ENCODE measurements around the gene GTF2F2.
A peak's percentile ranks its signal among the peaks of the same experiment; 100 is the strongest.
"Not testable (repeated sequence)": the region's sequence is repeated elsewhere in the genome, so short reads cannot be mapped to it uniquely, and the experiment has no call there.

GTF2F2 gene

GRCh38 chr13:45180303-45180702 is 60.0 kb downstream of the GTF2F2 start:
- Mint-ChIP-seq H3K36me3 (peaks cover 27% of the 10 kb centered on the region), H3K9me3 (peaks cover 2% of the 10 kb centered on the region), H3K27me3 (no peaks in the 10 kb centered on the region), H3K27ac (peak overlapping the region; percentile 37), H3K4me1 (peaks cover 30% of the 10 kb centered on the region), H3K4me3 (no peak overlapping the region)
- DNase-seq (ENCODE audit: low spot score in 2 of 2) (no peak), ATAC-seq (ENCODE audit: low read depth) (no peak)

GRCh38 chr13:45180713-45181601 is 60.6 kb downstream of the GTF2F2 start:
- Mint-ChIP-seq H3K27me3 (no peaks in the 10 kb centered on the region), H3K36me3 (peaks cover 21% of the 10 kb centered on the region), H3K9me3 (peaks cover 2% of the 10 kb centered on the region), H3K4me1 (peaks cover 30% of the 10 kb centered on the region), H3K4me3 (no peak overlapping the region), H3K27ac (peak overlapping the region; percentile 37)
- DNase-seq (ENCODE audit: low spot score in 2 of 2) = no peak
- ATAC-seq (ENCODE audit: low read depth) = no peak

GRCh38 chr13:45184693-45185092 is 64.4 kb downstream of the GTF2F2 start:
- ATAC-seq (ENCODE audit: low read depth) (peak; percentile 82), DNase-seq (ENCODE audit: low spot score in 2 of 2) (no peak)
- Mint-ChIP-seq H3K4me1 (peaks cover 22% of the 10 kb centered on the region), H3K4me3 (peak overlapping the region; percentile 30), H3K9me3 (peaks cover 2% of the 10 kb centered on the region), H3K36me3 (peaks cover 18% of the 10 kb centered on the region), H3K27ac (peak overlapping the region; percentile 58), H3K27me3 (no peaks in the 10 kb centered on the region)

- H3K27ac Mint-ChIP-seq = peak overlapping the region; percentile 58
- DNase-seq (ENCODE audit: low spot score in 2 of 2) (no peak), ATAC-seq (ENCODE audit: low read depth) (no peak)
- H3K27me3 Mint-ChIP-seq = no peaks in the 10 kb centered on the region
- H3K36me3 Mint-ChIP-seq = peaks cover 18% of the 10 kb centered on the region
- no peak overlapping the region for H3K4me3 Mint-ChIP-seq
- peaks cover 2% of the 10 kb centered on the region for H3K9me3 Mint-ChIP-seq
- peaks cover 22% of the 10 kb centered on the region for H3K4me1 Mint-ChIP-seq
These were observed 65.0 kb downstream of the GTF2F2 start for GRCh38 chr13:45185286-45185685.

GRCh38 chr13:45189077-45189476 is 68.8 kb downstream of the GTF2F2 start:
- not testable (repeated sequence) for ATAC-seq (ENCODE audit: low read depth); H3K36me3 Mint-ChIP-seq; H3K27me3 Mint-ChIP-seq

GRCh38 chr13:45189511-45189910 is 69.2 kb downstream of the GTF2F2 start:
- not testable (repeated sequence) for H3K9me3 Mint-ChIP-seq; H3K4me1 Mint-ChIP-seq; DNase-seq (ENCODE audit: low spot score in 2 of 2); H3K27ac Mint-ChIP-seq; H3K36me3 Mint-ChIP-seq; H3K27me3 Mint-ChIP-seq; H3K4me3 Mint-ChIP-seq; ATAC-seq (ENCODE audit: low read depth)

More at GRCh38 chr13:45189077-45189476, 68.8 kb downstream of the GTF2F2 start:
- not testable (repeated sequence) for H3K9me3 Mint-ChIP-seq; H3K27ac Mint-ChIP-seq; H3K4me1 Mint-ChIP-seq; H3K4me3 Mint-ChIP-seq; DNase-seq (ENCODE audit: low spot score in 2 of 2)

- Mint-ChIP-seq H3K4me3 (no peak overlapping the region), H3K36me3 (peaks cover 11% of the 10 kb centered on the region), H3K4me1 (peaks cover 8% of the 10 kb centered on the region), H3K27ac (no peak overlapping the region), H3K27me3 (no peaks in the 10 kb centered on the region), H3K9me3 (no peaks in the 10 kb centered on the region)
- no peak for ATAC-seq (ENCODE audit: low read depth)
- DNase-seq (ENCODE audit: low spot score in 2 of 2) = no peak
These were observed 71.6 kb downstream of the GTF2F2 start for GRCh38 chr13:45191874-45192273.

GRCh38 chr13:45194081-45194939 is 74.0 kb downstream of the GTF2F2 start:
- ATAC-seq (ENCODE audit: low read depth) (no peak), DNase-seq (ENCODE audit: low spot score in 2 of 2) (no peak)
- Mint-ChIP-seq H3K4me1 (peaks cover 9% of the 10 kb centered on the region), H3K9me3 (no peaks in the 10 kb centered on the region), H3K36me3 (peaks cover 8% of the 10 kb centered on the region), H3K27ac (no peak overlapping the region), H3K27me3 (no peaks in the 10 kb centered on the region), H3K4me3 (no peak overlapping the region)

- no peak for DNase-seq (ENCODE audit: low spot score in 2 of 2)
- peaks cover 14% of the 10 kb centered on the region for H3K4me1 Mint-ChIP-seq
These were observed 75.1 kb downstream of the GTF2F2 start for GRCh38 chr13:45195421-45195820.

GRCh38 chr13:45196096-45196495 is 75.8 kb downstream of the GTF2F2 start:
- Mint-ChIP-seq H3K4me1 (peaks cover 14% of the 10 kb centered on the region), H3K9me3 (no peaks in the 10 kb centered on the region), H3K27me3 (no peaks in the 10 kb centered on the region), H3K27ac (no peak overlapping the region), H3K36me3 (peaks cover 18% of the 10 kb centered on the region), H3K4me3 (no peak overlapping the region)
- ATAC-seq (ENCODE audit: low read depth) = no peak
- DNase-seq (ENCODE audit: low spot score in 2 of 2) = no peak

More at GRCh38 chr13:45195421-45195820, 75.1 kb downstream of the GTF2F2 start:
- no peak overlapping the region for H3K4me3 Mint-ChIP-seq
- no peak for ATAC-seq (ENCODE audit: low read depth)
- no peaks in the 10 kb centered on the region for H3K9me3 Mint-ChIP-seq
- no peak overlapping the region for H3K27ac Mint-ChIP-seq
- peaks cover 14% of the 10 kb centered on the region for H3K36me3 Mint-ChIP-seq
- no peaks in the 10 kb centered on the region for H3K27me3 Mint-ChIP-seq

GRCh38 chr13:45196622-45197021 is 76.3 kb downstream of the GTF2F2 start:
- Mint-ChIP-seq H3K36me3 (peaks cover 20% of the 10 kb centered on the region), H3K27me3 (no peaks in the 10 kb centered on the region), H3K4me1 (peaks cover 14% of the 10 kb centered on the region), H3K4me3 (no peak overlapping the region), H3K9me3 (no peaks in the 10 kb centered on the region), H3K27ac (no peak overlapping the region)
- ATAC-seq (ENCODE audit: low read depth) (no peak), DNase-seq (ENCODE audit: low spot score in 2 of 2) (no peak)

GRCh38 chr13:45198041-45198440 is 77.7 kb downstream of the GTF2F2 start:
- Mint-ChIP-seq H3K4me1 (peaks cover 16% of the 10 kb centered on the region), H3K4me3 (no peak overlapping the region), H3K36me3 (peaks cover 26% of the 10 kb centered on the region), H3K9me3 (no peaks in the 10 kb centered on the region), H3K27me3 (no peaks in the 10 kb centered on the region), H3K27ac (no peak overlapping the region)
- ATAC-seq (ENCODE audit: low read depth) (no peak), DNase-seq (ENCODE audit: low spot score in 2 of 2) (no peak)

- Mint-ChIP-seq H3K27me3 (no peaks in the 10 kb centered on the region), H3K4me1 (peaks cover 16% of the 10 kb centered on the region), H3K4me3 (no peak overlapping the region), H3K36me3 (peaks cover 26% of the 10 kb centered on the region), H3K9me3 (no peaks in the 10 kb centered on the region), H3K27ac (no peak overlapping the region)
- DNase-seq (ENCODE audit: low spot score in 2 of 2) (no peak), ATAC-seq (ENCODE audit: low read depth) (no peak)
These were observed 78.6 kb downstream of the GTF2F2 start for GRCh38 chr13:45198924-45199323.

GRCh38 chr13:45199711-45200110 is 79.4 kb downstream of the GTF2F2 start:
- DNase-seq (ENCODE audit: low spot score in 2 of 2) (no peak), ATAC-seq (ENCODE audit: low read depth) (no peak)
- Mint-ChIP-seq H3K4me1 (peaks cover 18% of the 10 kb centered on the region), H3K9me3 (no peaks in the 10 kb centered on the region), H3K27ac (no peak overlapping the region), H3K27me3 (no peaks in the 10 kb centered on the region), H3K4me3 (no peak overlapping the region), H3K36me3 (peaks cover 24% of the 10 kb centered on the region)

Measured in memory B cell (primary cell).